ENCODE data around the gene ENTPD3. TPM values are rescaled to one million over a fixed set of nuclear protein-coding genes. Genes with fewer than 3 reads are reported as not detected.
A peak's percentile ranks its signal among the peaks of the same experiment; 100 is the strongest.

ENTPD3 gene
- total RNA-seq, 1 experiment from 2014 or later, result 0.50 TPM

- no peaks in the 10 kb centered on the region for H3K36me3 Mint-ChIP-seq
- ChIA-PET POLR2A (no interaction called here), CTCF (interaction anchor here (1.2 kb wide), 1 partner anchor 118 kb away, joined by 3 read pairs; no protein-coding TSS in a partner anchor)
- H3K9me3 Mint-ChIP-seq, result no peaks in the 10 kb centered on the region
- no peaks in the 10 kb centered on the region for H3K27me3 Mint-ChIP-seq (ENCODE audit: low read depth)
- TF ChIP-seq TEAD1 (CRISPR knock-in tag; IDR thresholded peaks at IDR 0.05) (no peak), CBFB (CRISPR knock-in tag; IDR thresholded peaks at IDR 0.05; ENCODE audit: low read depth) (no peak), JUN (CRISPR knock-in tag; IDR thresholded peaks at IDR 0.05) (no peak), CREM (CRISPR knock-in tag; IDR thresholded peaks at IDR 0.05) (no peak), SOX15 (CRISPR knock-in tag; IDR thresholded peaks at IDR 0.05) (no peak), GTF2I (CRISPR knock-in tag; conservative IDR thresholded peaks at IDR 0.05) (no peak), ZNF416 (CRISPR knock-in tag; IDR thresholded peaks at IDR 0.05) (no peak), FOXP1 (CRISPR knock-in tag; IDR thresholded peaks at IDR 0.05; ENCODE audit: borderline replicate concordance) (no peak), FOXJ3 (CRISPR knock-in tag; IDR thresholded peaks at IDR 0.05; ENCODE audit: borderline replicate concordance) (no peak), NFATC4 (CRISPR knock-in tag; IDR thresholded peaks at IDR 0.05) (no peak), PRDM15 (CRISPR knock-in tag; IDR thresholded peaks at IDR 0.05) (no peak), ATF1 (CRISPR knock-in tag; IDR thresholded peaks at IDR 0.05) (no peak), ZBTB43 (CRISPR knock-in tag; IDR thresholded peaks at IDR 0.05) (no peak), USF2 (CRISPR knock-in tag; IDR thresholded peaks at IDR 0.05) (no peak), IRF2 (CRISPR knock-in tag; IDR thresholded peaks at IDR 0.05; ENCODE audit: borderline replicate concordance, low read depth) (no peak), NR2C2 (CRISPR knock-in tag; IDR thresholded peaks at IDR 0.05) (no peak), ESRRA (CRISPR knock-in tag; IDR thresholded peaks at IDR 0.05; ENCODE audit: borderline replicate concordance) (no peak)
- TF ChIP-seq, protein P1, sequence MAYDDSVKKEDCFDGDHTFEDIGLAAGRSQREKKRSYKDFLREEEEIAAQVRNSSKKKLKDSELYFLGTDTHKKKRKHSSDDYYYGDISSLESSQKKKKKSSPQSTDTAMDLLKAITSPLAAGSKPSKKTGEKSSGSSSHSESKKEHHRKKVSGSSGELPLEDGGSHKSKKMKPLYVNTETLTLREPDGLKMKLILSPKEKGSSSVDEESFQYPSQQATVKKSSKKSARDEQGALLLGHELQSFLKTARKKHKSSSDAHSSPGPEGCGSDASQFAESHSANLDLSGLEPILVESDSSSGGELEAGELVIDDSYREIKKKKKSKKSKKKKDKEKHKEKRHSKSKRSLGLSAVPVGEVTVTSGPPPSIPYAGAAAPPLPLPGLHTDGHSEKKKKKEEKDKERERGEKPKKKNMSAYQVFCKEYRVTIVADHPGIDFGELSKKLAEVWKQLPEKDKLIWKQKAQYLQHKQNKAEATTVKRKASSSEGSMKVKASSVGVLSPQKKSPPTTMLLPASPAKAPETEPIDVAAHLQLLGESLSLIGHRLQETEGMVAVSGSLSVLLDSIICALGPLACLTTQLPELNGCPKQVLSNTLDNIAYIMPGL (CRISPR knock-in tag; IDR thresholded peaks at IDR 0.05), result no peak
- TF ChIP-seq, protein P2, sequence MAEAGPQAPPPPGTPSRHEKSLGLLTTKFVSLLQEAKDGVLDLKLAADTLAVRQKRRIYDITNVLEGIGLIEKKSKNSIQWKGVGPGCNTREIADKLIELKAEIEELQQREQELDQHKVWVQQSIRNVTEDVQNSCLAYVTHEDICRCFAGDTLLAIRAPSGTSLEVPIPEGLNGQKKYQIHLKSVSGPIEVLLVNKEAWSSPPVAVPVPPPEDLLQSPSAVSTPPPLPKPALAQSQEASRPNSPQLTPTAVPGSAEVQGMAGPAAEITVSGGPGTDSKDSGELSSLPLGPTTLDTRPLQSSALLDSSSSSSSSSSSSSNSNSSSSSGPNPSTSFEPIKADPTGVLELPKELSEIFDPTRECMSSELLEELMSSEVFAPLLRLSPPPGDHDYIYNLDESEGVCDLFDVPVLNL (CRISPR knock-in tag; IDR thresholded peaks at IDR 0.05; ENCODE audit: borderline replicate concordance, low read depth), result no peak
- no peak for DNase-seq (ENCODE audit: low spot score)
- H3K4me3 Mint-ChIP-seq, result no peak overlapping the region
- H3K4me1 Mint-ChIP-seq, result peaks cover 7% of the 10 kb centered on the region
- 0 out of 2 replicates have a peak overlapping the region, but pooled peaks have one; percentile 6 for H3K27ac Mint-ChIP-seq
- ATAC-seq, result peak; percentile 50
These were observed 40.2 kb downstream of the ENTPD3 start for GRCh38 chr3:40427045-40427669.

All from WTC11 (cell line).